ENCODE results near the gene MACIR.

- TF ChIP-seq MAFF (IDR thresholded peaks at IDR 0.05; ENCODE audit: low read length) (no peak), CBX3 (IDR thresholded peaks at IDR 0.05; ENCODE audit: borderline replicate concordance in 1 of 2, low read length in 2 of 2) (no peak), TEAD4 (IDR thresholded peaks at IDR 0.05; ENCODE audit: low read length) (no peak), TEAD4 (CRISPR knock-in tag; IDR thresholded peaks at IDR 0.05; ENCODE audit: borderline replicate concordance) (no peak), ATF4 (CRISPR knock-in tag; IDR thresholded peaks at IDR 0.05) (no peak), REST (IDR thresholded peaks at IDR 0.05; ENCODE audit: borderline replicate concordance) (no peak), REST (CRISPR knock-in tag; IDR thresholded peaks at IDR 0.05; ENCODE audit: low read depth) (no peak), EGR1 (conservative IDR thresholded peaks at IDR 0.05) (no peak), USF2 (CRISPR knock-in tag; IDR thresholded peaks at IDR 0.05) (no peak), ADNP (tag; IDR thresholded peaks at IDR 0.05) (no peak), JUND (IDR thresholded peaks at IDR 0.05; ENCODE audit: borderline replicate concordance, low read depth, low read length) (no peak), JUND (tag; IDR thresholded peaks at IDR 0.05; ENCODE audit: borderline replicate concordance, low read depth, low read length) (no peak), LEF1 (IDR thresholded peaks at IDR 0.05) (no peak)
These were observed 13.8 kb downstream of the MACIR start for GRCh38 chr5:103272377-103272776.
